ENCODE results near the gene SOS1.

SOS1 gene

GRCh38 chr2:39023649-39024048, 97.2 kb downstream of the SOS1 start:
- no peak for TF ChIP-seq CTCF (IDR thresholded peaks at IDR 0.05; ENCODE audit: borderline replicate concordance, insufficient read depth, low read depth, low read length)
- no peak overlapping the region for H3K4me3 ChIP-seq (ENCODE audit: low read depth, low read length)

DNA sequence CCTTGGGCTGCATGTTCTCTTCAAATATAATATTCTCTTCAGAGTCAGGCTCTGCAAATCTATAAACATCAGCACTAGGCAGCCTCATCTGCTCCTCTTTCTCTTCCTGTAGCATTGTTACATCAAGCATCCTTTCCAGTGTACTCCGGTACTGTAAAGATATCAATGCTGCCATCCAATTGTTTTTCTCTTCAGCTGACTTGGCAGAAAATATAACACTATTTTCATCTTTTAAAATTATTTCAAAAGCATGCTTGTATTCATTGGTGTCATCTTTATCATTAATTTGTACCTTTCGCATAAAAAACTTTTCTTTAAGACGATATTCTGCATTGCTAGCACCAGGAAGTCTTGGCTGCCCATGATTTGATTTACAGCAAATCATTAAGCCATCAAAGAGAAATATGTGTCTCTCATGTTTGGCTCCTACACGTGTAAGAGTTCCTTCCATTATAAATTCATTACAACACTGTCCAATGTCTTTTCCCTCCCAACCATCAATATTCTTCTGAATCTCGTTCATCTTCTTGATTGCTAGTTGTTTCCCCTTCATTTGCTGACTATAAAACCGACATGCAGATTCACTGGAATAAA, 98.1 kb downstream of the SOS1 start:
- H3K4me3 ChIP-seq (ENCODE audit: low read depth, low read length) = no peak overlapping the region
- TF ChIP-seq CTCF (IDR thresholded peaks at IDR 0.05; ENCODE audit: borderline replicate concordance, insufficient read depth, low read depth, low read length) = no peak

GRCh38 chr2:39020383-39020782, 100.5 kb downstream of the SOS1 start:
- TF ChIP-seq CTCF (IDR thresholded peaks at IDR 0.05; ENCODE audit: borderline replicate concordance, insufficient read depth, low read depth, low read length) = no peak
- H3K4me3 ChIP-seq (ENCODE audit: low read depth, low read length) = no peak overlapping the region

GRCh38 chr2:39018638-39019037, 102.2 kb downstream of the SOS1 start:
- TF ChIP-seq CTCF (IDR thresholded peaks at IDR 0.05; ENCODE audit: borderline replicate concordance, insufficient read depth, low read depth, low read length) = no peak
- H3K4me3 ChIP-seq (ENCODE audit: low read depth, low read length) = no peak overlapping the region

DNA sequence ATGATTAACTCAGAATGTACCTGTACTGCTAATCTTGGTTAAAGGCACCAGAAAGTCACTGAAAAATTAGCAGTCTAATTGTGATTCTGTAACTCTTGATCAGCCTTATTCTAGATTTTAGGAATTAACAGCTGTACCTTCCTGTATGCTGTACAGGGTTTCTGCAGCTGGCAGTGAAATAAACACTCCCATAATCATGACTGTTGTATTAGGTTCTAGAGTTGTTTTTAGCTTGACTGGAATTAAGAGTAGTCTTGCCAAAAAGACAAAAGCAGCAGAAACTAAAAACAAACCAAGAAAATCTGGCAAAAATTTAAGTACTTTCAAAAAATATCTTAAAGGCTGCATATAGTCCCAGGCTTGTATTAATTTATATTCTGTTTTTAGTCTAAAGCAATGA, 103.5 kb downstream of the SOS1 start:
- H3K4me3 ChIP-seq (ENCODE audit: low read depth, low read length) = no peak overlapping the region
- TF ChIP-seq CTCF (IDR thresholded peaks at IDR 0.05; ENCODE audit: borderline replicate concordance, insufficient read depth, low read depth, low read length) = no peak

DNA sequence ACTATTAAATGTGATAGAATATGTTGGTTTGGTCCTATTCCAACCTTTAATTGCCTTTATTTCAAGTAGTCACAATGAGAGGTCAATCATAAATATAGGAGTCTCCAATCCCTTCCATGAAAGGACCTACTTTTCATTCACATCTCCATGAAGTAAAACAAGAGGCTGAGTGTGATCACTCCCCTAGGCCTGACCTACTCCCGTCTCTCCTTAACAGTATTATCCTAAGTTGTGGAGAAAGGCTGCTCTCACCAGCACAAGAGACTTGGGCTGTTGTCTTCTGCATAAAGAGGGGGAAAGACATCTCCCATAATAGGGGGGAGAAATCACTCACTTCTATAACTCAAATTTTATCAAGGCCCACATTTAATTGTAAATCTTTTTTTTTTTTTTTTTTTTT, 105.4 kb downstream of the SOS1 start:
- H3K4me3 ChIP-seq (ENCODE audit: low read depth, low read length) = no peak overlapping the region

More for the DNA sequence above, 105.4 kb downstream of the SOS1 start:
- no peak for TF ChIP-seq CTCF (IDR thresholded peaks at IDR 0.05; ENCODE audit: borderline replicate concordance, insufficient read depth, low read depth, low read length)

All from GM12875 (cell line).